Erythroblast (primary cell): ENCODE data around the gene ZNF418.

Source experiments
- GATA1 ChIP-seq: IDR thresholded peaks from 2 replicates; pipeline ENCODE4 v1.6.1; 2011; ENCODE audit warnings: low read depth, mild to moderate bottlenecking, control low read depth, low read length, moderate library complexity
- POLR2A ChIP-seq: IDR thresholded peaks from 2 replicates; pipeline ENCODE4 v1.6.1; 2011; ENCODE audit warnings: mild to moderate bottlenecking, low read length

DNA sequence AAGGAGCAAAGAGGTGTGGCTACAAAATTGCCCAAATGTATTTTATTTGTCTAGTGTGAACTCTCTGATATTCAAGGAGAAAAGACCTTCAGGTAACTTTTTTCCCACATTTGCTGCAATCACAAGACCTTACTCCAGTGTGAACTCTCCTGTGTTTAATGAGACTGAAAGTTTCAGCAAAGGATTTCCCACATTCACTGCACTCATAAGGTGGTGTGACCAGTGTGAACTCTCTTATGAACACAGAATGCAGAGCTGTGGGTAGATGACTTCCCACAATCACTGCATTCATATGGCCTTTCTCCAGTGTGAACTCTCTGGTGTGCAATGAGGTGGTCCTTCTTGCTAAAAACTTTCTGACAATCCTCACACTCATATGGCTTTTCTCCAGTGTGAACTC lies 62.8 kb downstream of the ZNF418 start:
- TF ChIP-seq POLR2A (peak; percentile 7), GATA1 (no peak)
